Measurements from ENCODE around the gene SLC9C1. TPM values are rescaled to one million over a fixed set of nuclear protein-coding genes. Genes with fewer than 3 reads are reported as not detected.

The SLC9C1 gene
- total and polyA plus RNA-seq, 2 experiments from 2014 or later: 0.03 TPM; not detected in 1

DNA sequence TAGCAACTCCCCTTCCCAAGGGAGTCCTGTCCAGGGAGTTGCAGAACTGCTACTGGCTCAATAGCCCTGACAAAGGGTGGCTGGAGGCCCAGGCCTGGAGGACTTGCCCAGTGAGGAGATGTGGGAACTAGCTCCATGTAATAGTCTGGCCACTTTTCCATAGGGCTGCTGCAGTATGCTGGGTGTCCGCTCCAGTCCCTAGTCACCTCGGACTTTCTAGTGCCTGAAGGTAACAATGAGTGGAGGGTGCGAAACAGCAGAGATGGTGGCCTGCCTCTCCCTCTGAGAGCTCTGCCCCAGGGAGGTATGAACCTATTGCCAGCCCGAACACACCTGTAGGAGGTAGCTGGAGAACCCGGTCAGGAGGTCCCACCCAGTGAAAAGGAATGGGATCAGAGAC lies 119.0 kb downstream of the SLC9C1 start:
- Histone ChIP-seq H3K27ac (no peak overlapping the region), H3K9me3 (ENCODE audit: low read depth) (no peaks in the 10 kb centered on the region), H3K4me2 (no peak overlapping the region), H3K4me1 (ENCODE audit: insufficient read depth) (no peaks in the 10 kb centered on the region), H4K20me1 (ENCODE audit: insufficient read depth, poor library complexity, severe bottlenecking) (no peaks in the 10 kb centered on the region), H3K27me3 (no peaks in the 10 kb centered on the region), H2AFZ (no peak overlapping the region), H3K79me2 (no peaks in the 10 kb centered on the region), H3K4me3 (no peak overlapping the region), H3K36me3 (replicated peaks; ENCODE audit: insufficient read depth, low read depth) (no peaks in the 10 kb centered on the region), H3K9me2 (replicated peaks; ENCODE audit: insufficient read depth) (no peaks in the 10 kb centered on the region)
- no peak for DNase-seq (ENCODE audit: low spot score)
- 99% methylated on average over 5 of the region's 5 CpGs for WGBS (ENCODE audit: low lambda C conversion rate, missing lambda C conversion rate)
- no peak for TF ChIP-seq EZH2 (IDR thresholded peaks at IDR 0.05; ENCODE audit: borderline replicate concordance)
- no peak for TF ChIP-seq EZH2phosphoT487 (IDR thresholded peaks at IDR 0.05; ENCODE audit: low read depth, severe bottlenecking, unreplicated experiment)
- TF ChIP-seq, protein P1, sequence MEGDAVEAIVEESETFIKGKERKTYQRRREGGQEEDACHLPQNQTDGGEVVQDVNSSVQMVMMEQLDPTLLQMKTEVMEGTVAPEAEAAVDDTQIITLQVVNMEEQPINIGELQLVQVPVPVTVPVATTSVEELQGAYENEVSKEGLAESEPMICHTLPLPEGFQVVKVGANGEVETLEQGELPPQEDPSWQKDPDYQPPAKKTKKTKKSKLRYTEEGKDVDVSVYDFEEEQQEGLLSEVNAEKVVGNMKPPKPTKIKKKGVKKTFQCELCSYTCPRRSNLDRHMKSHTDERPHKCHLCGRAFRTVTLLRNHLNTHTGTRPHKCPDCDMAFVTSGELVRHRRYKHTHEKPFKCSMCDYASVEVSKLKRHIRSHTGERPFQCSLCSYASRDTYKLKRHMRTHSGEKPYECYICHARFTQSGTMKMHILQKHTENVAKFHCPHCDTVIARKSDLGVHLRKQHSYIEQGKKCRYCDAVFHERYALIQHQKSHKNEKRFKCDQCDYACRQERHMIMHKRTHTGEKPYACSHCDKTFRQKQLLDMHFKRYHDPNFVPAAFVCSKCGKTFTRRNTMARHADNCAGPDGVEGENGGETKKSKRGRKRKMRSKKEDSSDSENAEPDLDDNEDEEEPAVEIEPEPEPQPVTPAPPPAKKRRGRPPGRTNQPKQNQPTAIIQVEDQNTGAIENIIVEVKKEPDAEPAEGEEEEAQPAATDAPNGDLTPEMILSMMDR (IDR thresholded peaks at IDR 0.05; ENCODE audit: poor library complexity): no peak

DNA sequence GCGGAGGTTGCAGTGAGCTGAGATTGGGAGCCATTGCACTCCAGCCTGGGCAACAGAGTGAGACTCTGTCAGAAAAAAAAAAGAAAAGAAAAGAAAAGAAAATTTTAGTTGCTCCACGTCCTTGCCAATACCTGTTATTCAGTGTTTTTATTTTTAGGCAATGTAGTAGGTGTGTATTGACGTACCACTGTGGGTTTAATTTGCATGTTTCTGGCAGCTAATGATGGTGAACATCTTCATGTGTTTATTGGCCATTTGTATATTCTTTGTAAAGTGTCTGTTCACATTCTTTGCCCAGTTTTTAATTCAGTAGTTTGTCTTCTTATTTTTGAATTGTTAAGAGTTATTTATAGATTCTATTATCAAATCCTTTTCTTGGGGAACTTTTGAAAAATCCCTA lies 122.9 kb downstream of the SLC9C1 start:
- Histone ChIP-seq H3K9me2 (replicated peaks; ENCODE audit: insufficient read depth) (no peaks in the 10 kb centered on the region), H3K27ac (no peak overlapping the region), H3K36me3 (replicated peaks; ENCODE audit: insufficient read depth, low read depth) (no peaks in the 10 kb centered on the region), H3K9me3 (ENCODE audit: low read depth) (no peaks in the 10 kb centered on the region), H3K79me2 (no peaks in the 10 kb centered on the region), H2AFZ (no peak overlapping the region), H3K4me1 (ENCODE audit: insufficient read depth) (no peaks in the 10 kb centered on the region), H3K4me2 (no peak overlapping the region), H4K20me1 (ENCODE audit: insufficient read depth, poor library complexity, severe bottlenecking) (no peaks in the 10 kb centered on the region), H3K4me3 (no peak overlapping the region), H3K27me3 (no peaks in the 10 kb centered on the region)
- TF ChIP-seq, protein P1 (IDR thresholded peaks at IDR 0.05; ENCODE audit: poor library complexity): no peak
- no peak for TF ChIP-seq EZH2phosphoT487 (IDR thresholded peaks at IDR 0.05; ENCODE audit: low read depth, severe bottlenecking, unreplicated experiment)
- TF ChIP-seq EZH2 (IDR thresholded peaks at IDR 0.05; ENCODE audit: borderline replicate concordance): no peak
- no peak for DNase-seq (ENCODE audit: low spot score)
- WGBS (ENCODE audit: low lambda C conversion rate, missing lambda C conversion rate): 93% methylated on average over 3 of the region's 3 CpGs

DNA sequence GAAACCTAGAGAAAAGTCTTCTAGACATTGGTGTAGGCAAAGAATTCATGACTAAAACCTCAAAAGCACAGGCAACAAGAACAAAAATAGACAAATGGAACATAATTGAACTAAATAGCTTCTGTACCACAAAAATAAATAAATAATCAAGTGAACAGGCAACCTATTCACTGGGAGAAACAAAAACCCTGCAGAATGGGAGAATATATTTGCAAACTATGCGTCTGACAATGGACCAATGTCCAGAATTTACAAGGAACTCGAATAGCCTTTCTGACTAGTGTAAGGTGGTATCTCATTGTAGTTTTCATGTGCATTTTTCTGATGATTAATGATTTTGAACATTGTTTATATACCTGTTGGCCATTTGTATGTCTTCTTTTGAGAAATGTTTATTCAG lies 124.0 kb downstream of the SLC9C1 start:
- no peaks in the 10 kb centered on the region for H3K4me1 ChIP-seq (ENCODE audit: insufficient read depth)
- no peaks in the 10 kb centered on the region for H3K27me3 ChIP-seq
- no peaks in the 10 kb centered on the region for H3K36me3 ChIP-seq (replicated peaks; ENCODE audit: insufficient read depth, low read depth)
- H3K4me3 ChIP-seq: no peak overlapping the region
- H4K20me1 ChIP-seq (ENCODE audit: insufficient read depth, poor library complexity, severe bottlenecking): no peaks in the 10 kb centered on the region
- no peak overlapping the region for H2AFZ ChIP-seq
- no peak for DNase-seq (ENCODE audit: low spot score)
- 95% methylated on average over 2 of the region's 2 CpGs for WGBS (ENCODE audit: low lambda C conversion rate, missing lambda C conversion rate)
- H3K27ac ChIP-seq: no peak overlapping the region
- no peaks in the 10 kb centered on the region for H3K79me2 ChIP-seq
- TF ChIP-seq, protein P1 (IDR thresholded peaks at IDR 0.05; ENCODE audit: poor library complexity): no peak
- TF ChIP-seq EZH2 (IDR thresholded peaks at IDR 0.05; ENCODE audit: borderline replicate concordance) (no peak), EZH2phosphoT487 (IDR thresholded peaks at IDR 0.05; ENCODE audit: low read depth, severe bottlenecking, unreplicated experiment) (no peak)
- H3K9me2 ChIP-seq (replicated peaks; ENCODE audit: insufficient read depth): no peaks in the 10 kb centered on the region
- H3K9me3 ChIP-seq (ENCODE audit: low read depth): no peaks in the 10 kb centered on the region
- no peak overlapping the region for H3K4me2 ChIP-seq

DNA sequence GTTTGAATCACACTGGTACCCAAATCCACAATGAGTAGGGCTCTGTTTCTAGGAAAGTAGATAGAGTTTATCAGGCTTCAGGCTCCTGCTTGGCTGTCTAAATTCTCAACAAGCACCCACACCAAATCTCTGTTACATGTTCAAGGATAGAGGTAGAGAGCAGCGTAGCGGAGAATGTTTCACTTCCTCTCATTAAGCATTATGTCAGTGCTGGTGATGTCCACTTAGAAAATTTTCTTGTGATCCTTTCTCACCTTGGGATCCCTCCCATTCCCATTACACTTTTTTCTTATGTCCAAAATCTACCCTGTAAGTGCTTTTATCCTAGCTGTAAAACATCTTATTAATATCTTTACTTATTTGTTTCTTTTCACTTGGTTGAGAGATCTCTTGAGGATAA lies 126.3 kb downstream of the SLC9C1 start:
- Histone ChIP-seq H3K36me3 (replicated peaks; ENCODE audit: insufficient read depth, low read depth) (no peaks in the 10 kb centered on the region), H3K4me1 (ENCODE audit: insufficient read depth) (no peaks in the 10 kb centered on the region), H3K9me3 (ENCODE audit: low read depth) (no peaks in the 10 kb centered on the region), H2AFZ (no peak overlapping the region), H3K27ac (no peak overlapping the region), H4K20me1 (ENCODE audit: insufficient read depth, poor library complexity, severe bottlenecking) (no peaks in the 10 kb centered on the region), H3K79me2 (no peaks in the 10 kb centered on the region), H3K4me3 (no peak overlapping the region), H3K27me3 (no peaks in the 10 kb centered on the region), H3K9me2 (replicated peaks; ENCODE audit: insufficient read depth) (no peaks in the 10 kb centered on the region), H3K4me2 (no peak overlapping the region)
- WGBS (ENCODE audit: low lambda C conversion rate, missing lambda C conversion rate): 94% methylated on average over 2 of the region's 2 CpGs
- TF ChIP-seq EZH2 (IDR thresholded peaks at IDR 0.05; ENCODE audit: borderline replicate concordance) (no peak), EZH2phosphoT487 (IDR thresholded peaks at IDR 0.05; ENCODE audit: low read depth, severe bottlenecking, unreplicated experiment) (no peak)
- TF ChIP-seq, protein P1 (IDR thresholded peaks at IDR 0.05; ENCODE audit: poor library complexity): no peak
- no peak for DNase-seq (ENCODE audit: low spot score)
